HepG2 (cell line): ENCODE data around the gene CYBRD1. TPM values are rescaled to one million over a fixed set of nuclear protein-coding genes. Genes with fewer than 3 reads are reported as not detected.
A peak's percentile ranks its signal among the peaks of the same experiment; 100 is the strongest.

Source experiments
- ATAC-seq: fragments of 200-7000 bp; cut with Tn5 transposase; 3 replicates; pipeline ENCODE4 v1.9.1; 2020; ENCODE audit warnings: mild to moderate bottlenecking, moderate library complexity
- BruUV-seq: library from RNA; stranded (reverse); fragments of 400-500 nt; replicated peaks from 2 replicates; lab custom pipeline; 2021; lab: Mats Ljungman, UMichigan
- CTCF ChIA-PET: fragments of 300-600 bp; formaldehyde crosslinking; extraction: SDS; loops from one replicate; lab custom pipeline; 2021; ENCODE audit warnings: low total read pairs, inconsistent platforms, low intra/inter-chr PET ratio; lab: Yijun Ruan, JAX
- POLR2A ChIA-PET: fragments of 350-600 bp; sonication (Branson Sonifier 250); formaldehyde crosslinking; loops from one replicate; lab custom pipeline; 2020; ENCODE audit warnings: antibody characterized with exemption, inconsistent platforms; lab: Yijun Ruan, JAX
- DNase-seq: peaks from one replicate; pipeline ENCODE4 v3.0.0-alpha.2; 2015; ENCODE audit warnings: low spot score
- FAIRE-seq: peaks from 3 replicates; lab custom pipeline; 2011; peaks lifted over from hg19 to GRCh38; lab: Jason Lieb, UNC
- H2AFZ ChIP-seq: one replicate; pipeline ENCODE4 v1.6.1; 2011; ENCODE audit warnings: low read length, inconsistent platforms
- H3K27ac ChIP-seq: fragments of 300-600 bp; 3 replicates; pipeline ENCODE4 v1.8.0; 2011; ENCODE audit warnings: mixed run types, mild to moderate bottlenecking, mixed read lengths, low read length, inconsistent platforms; ENCODE audit not compliant: insufficient read depth; ENCODE audit errors: extremely low read length
- H3K27me3 ChIP-seq, 2 experiments: fragments of 200-600 bp in 1 of 2; 2 replicates in 1 of 2; 3 replicates in 1 of 2; pipeline versions ENCODE4 v1.6.0 to v1.8.0; 2011; ENCODE audit warnings: low read length in 2 of 2, mild to moderate bottlenecking in 2 of 2, moderate library complexity in 2 of 2, inconsistent platforms in 1 of 2; ENCODE audit not compliant: insufficient read depth in 2 of 2, control insufficient read depth in 1 of 2
- H3K36me3 ChIP-seq, 2 experiments: fragments of 200-600 bp in 1 of 2; replicated peaks in 1 of 2; 2 replicates in 1 of 2; 3 replicates in 1 of 2; pipeline versions ENCODE4 v1.5.1 to v1.8.0; 2011; ENCODE audit warnings: low read length in 2 of 2, inconsistent platforms in 1 of 2; ENCODE audit not compliant: insufficient read depth in 2 of 2, control insufficient read depth in 1 of 2
- H3K4me1 ChIP-seq: 2 replicates; pipeline ENCODE4 v1.5.1; 2012; ENCODE audit warnings: low read length, inconsistent platforms; ENCODE audit not compliant: insufficient read depth
- H3K4me2 ChIP-seq: 2 replicates; pipeline ENCODE4 v1.6.0; 2011; ENCODE audit warnings: low read depth, low read length, inconsistent platforms
- H3K4me3 ChIP-seq, 3 experiments: fragments of 200-600 bp in 1 of 3; sonication (generic), shearing (Covaris generic) in 1 of 3; replicated peaks in 1 of 3; 2 replicates each; pipeline ENCODE4 v1.5.1; 2011 to 2016; ENCODE audit warnings: low read length in 3 of 3, inconsistent platforms in 2 of 3, low read depth in 2 of 3, mild to moderate bottlenecking in 2 of 3, control low read depth in 1 of 3, mixed read lengths in 1 of 3; ENCODE audit not compliant: insufficient read depth in 1 of 3
- H3K79me2 ChIP-seq: one replicate; pipeline ENCODE4 v1.6.1; 2011; ENCODE audit warnings: low read length, inconsistent platforms; ENCODE audit not compliant: insufficient read depth
- H3K9ac ChIP-seq: 2 replicates; pipeline ENCODE4 v1.6.0; 2011; ENCODE audit warnings: mild to moderate bottlenecking, low read depth, low read length, inconsistent platforms; ENCODE audit not compliant: insufficient read depth
- H3K9me3 ChIP-seq: 2 replicates; pipeline ENCODE4 v1.5.1; 2012; ENCODE audit warnings: mild to moderate bottlenecking, low read length
- H4K20me1 ChIP-seq: 2 replicates; pipeline ENCODE4 v1.6.0; 2011; ENCODE audit warnings: inconsistent platforms, mild to moderate bottlenecking, low read length, moderate library complexity; ENCODE audit not compliant: insufficient read depth
- CEBPB ChIP-seq: IDR thresholded peaks from 2 replicates; pipeline ENCODE4 v1.6.1; 2011; ENCODE audit warnings: low read depth, low read length, improper control_type of control experiment, borderline replicate concordance
- FOSL1 ChIP-seq: sonication (generic); formaldehyde crosslinking; IDR thresholded peaks from 2 replicates; pipeline ENCODE4 v1.9.0; 2021; ENCODE audit warnings: missing genetic modification reagents, borderline replicate concordance
- HNF4G ChIP-seq, 2 experiments: sonication (generic) in 1 of 2; formaldehyde crosslinking in 1 of 2; IDR thresholded peaks; 2 replicates each; pipeline versions ENCODE4 v1.4.0 to v1.6.1; 2011 to 2020; ENCODE audit warnings: borderline replicate concordance in 2 of 2, low read depth in 2 of 2, mild to moderate bottlenecking in 2 of 2, low read length in 1 of 2, missing genetic modification reagents in 1 of 2, moderate library complexity in 1 of 2
- KAT2B ChIP-seq: fragments of 150-350 bp; IDR thresholded peaks from 2 replicates; pipeline ENCODE4 v1.6.1; 2014; ENCODE audit warnings: low read depth, low read length, borderline replicate concordance
- KAT7 ChIP-seq: IDR thresholded peaks from 2 replicates; pipeline ENCODE4 v1.6.1; 2018; ENCODE audit warnings: borderline replicate concordance, missing compliant biosample characterization
- MAFK ChIP-seq, 2 experiments: IDR thresholded peaks in 1 of 2; conservative IDR thresholded peaks in 1 of 2; 2 replicates each; pipeline ENCODE4 v1.6.1; 2011; ENCODE audit warnings: improper control_type of control experiment in 2 of 2, low read length in 2 of 2
- MTF1 ChIP-seq: sonication (generic); formaldehyde crosslinking; IDR thresholded peaks from 2 replicates; pipeline ENCODE4 v1.5.0; 2020; ENCODE audit warnings: missing genetic modification reagents
- POLR2AphosphoS5 ChIP-seq: IDR thresholded peaks from 2 replicates; pipeline ENCODE4 v1.6.1; 2012; ENCODE audit warnings: low read depth, low read length
- POLR2G ChIP-seq: fragments of 200-400 bp; formaldehyde crosslinking; IDR thresholded peaks from 2 replicates; pipeline ENCODE4 v1.6.1; 2018; ENCODE audit warnings: mild to moderate bottlenecking, low read depth, low read length, moderate library complexity
- REPIN1 ChIP-seq: sonication (generic); formaldehyde crosslinking; IDR thresholded peaks from 2 replicates; pipeline ENCODE4 v1.8.0; 2022; ENCODE audit warnings: missing genetic modification reagents, low read depth, mild to moderate bottlenecking, borderline replicate concordance
- RFX3 ChIP-seq: IDR thresholded peaks from 2 replicates; pipeline ENCODE4 v1.6.1; 2016; ENCODE audit warnings: missing biosample characterization, missing genetic modification reagents
- TBX2 ChIP-seq: sonication (generic); formaldehyde crosslinking; IDR thresholded peaks from 2 replicates; pipeline ENCODE4 v1.5.0; 2020; ENCODE audit warnings: missing genetic modification reagents, mild to moderate bottlenecking, borderline replicate concordance
- ZNF253 ChIP-seq: sonication (generic); formaldehyde crosslinking; IDR thresholded peaks from 2 replicates; pipeline ENCODE4 v1.8.0; 2022; ENCODE audit warnings: mild to moderate bottlenecking, missing genetic modification reagents, borderline replicate concordance
- ZNF432 ChIP-seq: sonication (generic); formaldehyde crosslinking; IDR thresholded peaks from 2 replicates; pipeline ENCODE4 v1.5.0; 2020; ENCODE audit warnings: missing genetic modification reagents, mild to moderate bottlenecking, borderline replicate concordance
- ZNF557 ChIP-seq: sonication (generic); formaldehyde crosslinking; IDR thresholded peaks from 2 replicates; pipeline ENCODE4 v1.4.0; 2020; ENCODE audit warnings: missing genetic modification reagents
- ZNF777 ChIP-seq: sonication (generic); formaldehyde crosslinking; IDR thresholded peaks from 2 replicates; pipeline ENCODE4 v1.4.0; 2020; ENCODE audit warnings: missing genetic modification reagents
- ZNF780A ChIP-seq: sonication (generic); formaldehyde crosslinking; IDR thresholded peaks from 2 replicates; pipeline ENCODE4 v1.8.0; 2022; ENCODE audit warnings: mild to moderate bottlenecking, missing genetic modification reagents, moderate library complexity
- ZSCAN21 ChIP-seq: sonication (generic); formaldehyde crosslinking; IDR thresholded peaks from 2 replicates; pipeline ENCODE4 v1.8.0; 2022; ENCODE audit warnings: mild to moderate bottlenecking, missing genetic modification reagents, moderate library complexity, borderline replicate concordance
- WGBS: methylation state at CpG from one replicate; pipeline ENCODE4 v1.1.6; 2017; ENCODE audit warnings: low lambda C conversion rate; 5-methylcytosine and 5-hydroxymethylcytosine counted together
- in situ Hi-C: cut with HindIII; loops from 2 replicates; pipeline ENCODE4 v1.10.0; 2017; ENCODE audit warnings: low pct_unique_long_range_greater_than_20kb; ENCODE audit not compliant: extremely low pct_ligation_motif_present
- intact Hi-C: fragments of 100-400 bp; cut with micrococcal nuclease; formaldehyde crosslinking; loops from one replicate; pipeline ENCODE4 v1.10.0; 2022; ENCODE audit not compliant: unreplicated experiment
- polyA plus RNA-seq, 8 experiments: library from polyadenylated mRNA; depleted of rRNA in 3 of 8; stranded (reverse) in 7 of 8; unstranded in 1 of 8; fragments of >200 nt; fragmentation: Illumina TruSeq in 4 of 8; extraction: Trizol in 4 of 8; gene quantifications; 2 replicates each; pipeline versions ENCODE4 v1.2.1 to v1.2.3, GENCODE V29; 2011 to 2016; ENCODE audit warnings: low read depth in 4 of 8, missing spikeins in 1 of 8, mixed read lengths in 1 of 8; ENCODE audit not compliant: insufficient read depth in 1 of 8
- total RNA-seq, 5 experiments: library from RNA; depleted of rRNA; stranded (reverse); fragments of >200 nt; fragmentation: Illumina TruSeq; extraction: Trizol; gene quantifications; 2 replicates each; pipeline ENCODE4 v1.2.3, GENCODE V29; 2016; ENCODE audit warnings: low read depth in 1 of 5

The CYBRD1 gene
- total and polyA plus RNA-seq, 2 of the 13 experiments (the other 11 are each of a cell fraction or from before 2014, with no cell fraction given), result 0.13 to 0.42 TPM

DNA sequence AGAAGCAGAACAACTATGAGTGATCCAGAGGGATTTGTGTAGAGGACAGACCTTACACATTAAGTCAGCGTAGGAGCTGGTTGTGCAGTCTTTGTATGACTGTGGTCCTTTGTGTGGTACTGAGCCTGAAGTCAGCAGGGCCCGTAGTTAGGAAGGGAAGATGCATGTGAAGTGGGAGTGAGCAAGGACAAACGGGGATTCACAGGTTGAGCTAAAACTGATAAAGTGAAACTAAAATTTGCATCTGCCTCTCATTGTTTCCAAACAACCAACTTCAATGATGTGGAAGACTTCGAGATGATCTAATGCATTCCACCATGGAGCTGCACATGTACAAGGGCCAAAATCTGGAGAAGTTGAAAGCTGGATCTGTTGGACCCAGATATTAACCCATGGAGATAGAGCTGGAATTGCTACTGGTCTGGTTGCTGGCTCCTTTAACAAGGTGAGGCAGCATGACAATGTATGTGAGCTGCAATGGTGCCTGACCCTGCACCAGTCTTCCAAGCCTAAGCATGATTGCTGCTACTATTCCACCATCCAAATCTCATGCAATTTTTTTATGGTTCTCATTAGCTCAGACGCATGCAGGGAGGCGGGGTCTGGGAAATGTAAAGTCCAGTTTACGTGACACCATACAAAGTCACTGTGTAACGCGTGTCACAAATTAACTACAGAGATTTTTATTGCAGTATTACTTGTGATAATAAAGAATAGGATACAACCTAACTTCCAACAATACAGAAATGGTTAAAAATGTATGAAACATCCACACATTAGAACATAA is 12.1 kb upstream of the CYBRD1 start:
- no TSS peak for BruUV-seq
- FAIRE-seq, result no peak
- no peak overlapping the region for H3K4me3 ChIP-seq
- H4K20me1 ChIP-seq, result no peaks in the 10 kb centered on the region
- POLR2A ChIA-PET, result no interaction called here
- no peak for ATAC-seq
- CTCF ChIA-PET, result no interaction called here
- no peak overlapping the region for H2AFZ ChIP-seq
- in situ Hi-C loops (no loop called here), intact Hi-C loops (no loop called here)
- no peak overlapping the region for H3K9ac ChIP-seq
- no peak overlapping the region for H3K27ac ChIP-seq
- WGBS, result 62% methylated on average over 9 of the region's 9 CpGs
- no peak for DNase-seq
- no peaks in the 10 kb centered on the region for H3K9me3 ChIP-seq
- no peaks in the 10 kb centered on the region for H3K4me1 ChIP-seq
- H3K79me2 ChIP-seq, result no peaks in the 10 kb centered on the region
- H3K36me3 ChIP-seq, result no peaks in the 10 kb centered on the region
- no peaks in the 10 kb centered on the region for H3K27me3 ChIP-seq
- peak overlapping the region; percentile 20; the same call in 1 of the 2 replicates for H3K4me2 ChIP-seq
- TF ChIP-seq ZNF780A (CRISPR knock-in tag) (no peak), HNF4G (IDR thresholded peaks at IDR 0.05; ENCODE audit: borderline replicate concordance, low read depth, low read length) (no peak), HNF4G (CRISPR knock-in tag; IDR thresholded peaks at IDR 0.05; ENCODE audit: borderline replicate concordance, low read depth) (no peak), CEBPB (no peak), ZNF557 (CRISPR knock-in tag) (no peak), POLR2G (no peak), ZSCAN21 (CRISPR knock-in tag) (no peak), ZNF253 (CRISPR knock-in tag) (no peak), KAT7 (CRISPR knock-in tag) (no peak), MTF1 (no peak), TBX2 (CRISPR knock-in tag) (no peak), REPIN1 (no peak), ZNF432 (CRISPR knock-in tag) (no peak), RFX3 (CRISPR knock-in tag) (no peak), MAFK (conservative IDR thresholded peaks at IDR 0.05 in 1 of 2, IDR thresholded peaks at IDR 0.05 in 1 of 2; ENCODE audit: low read length in 2 of 2) (no peak), FOSL1 (CRISPR knock-in tag) (no peak), ZNF777 (no peak), KAT2B (no peak), POLR2AphosphoS5 (no peak)
